ENCODE results near the gene ELOVL5. TPM values are rescaled to one million over a fixed set of nuclear protein-coding genes. Genes with fewer than 3 reads are reported as not detected.
"Not testable (repeated sequence)": the region's sequence is repeated elsewhere in the genome, so short reads cannot be mapped to it uniquely, and the experiment has no call there.

The ELOVL5 gene
- total RNA-seq, 4 donors from 2014 or later = 12.4 to 50.0 (median 33.2) TPM

DNA sequence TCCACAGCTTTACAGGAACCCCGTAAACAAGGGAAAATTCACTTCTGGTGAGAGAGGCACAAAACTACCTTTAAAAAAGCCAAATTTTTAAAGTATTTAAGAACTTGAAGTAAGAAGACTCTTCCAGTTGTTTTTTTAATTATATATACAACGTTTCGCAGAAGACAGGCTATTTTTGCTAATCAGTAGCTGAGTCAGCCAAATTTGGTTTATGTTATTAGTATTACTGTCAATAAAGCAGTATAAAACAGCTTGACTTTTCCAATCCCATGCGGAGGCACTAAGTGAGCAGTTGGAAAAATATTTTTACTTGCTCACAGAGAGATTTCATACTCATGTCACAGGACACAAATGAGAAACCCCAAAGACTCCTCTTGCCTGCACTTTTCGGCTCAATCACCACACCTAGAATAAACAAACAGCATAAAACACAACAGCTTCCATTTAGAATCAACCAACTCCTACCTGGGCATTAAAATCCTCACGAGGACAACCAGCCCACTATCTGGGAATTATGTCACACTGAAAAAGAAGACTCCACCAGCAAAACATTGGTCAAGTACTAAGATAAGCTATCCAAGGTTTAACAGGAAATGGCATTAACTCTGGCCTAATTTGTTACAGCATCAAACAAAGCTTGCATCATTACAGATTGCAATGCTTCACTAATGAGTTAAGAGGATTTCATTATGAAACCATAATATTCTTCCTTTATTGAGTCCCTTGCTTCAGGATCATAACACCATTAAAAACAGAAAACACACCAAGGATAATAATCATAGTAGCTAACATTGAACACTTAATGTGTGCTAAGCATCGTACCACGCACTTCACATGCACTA is 26.3 kb downstream of the ELOVL5 start:
- peaks cover 26 to 69% (median 33%) of the 10 kb centered on the region in 3 donors for H3K4me1 ChIP-seq
- no peak for TF ChIP-seq CTCF (IDR thresholded peaks at IDR 0.05)
- no peak for TF ChIP-seq POLR2A (IDR thresholded peaks at IDR 0.05)
- peak overlapping the region; percentile 29 to 78 (median 66) for H3K27ac ChIP-seq
- intact Hi-C loops (cut with DNase I) = no loop called here
- WGBS, 2 donors = 46 to 59% methylated on average over 8 of the region's 8 CpGs
- no peaks in the 10 kb centered on the region for H3K9me3 ChIP-seq
- DNase-seq = no peak
- no peaks in the 10 kb centered on the region for H3K27me3 ChIP-seq
- H3K4me3 ChIP-seq = no peak overlapping the region
- no peaks in the 10 kb centered on the region for H3K36me3 ChIP-seq

DNA sequence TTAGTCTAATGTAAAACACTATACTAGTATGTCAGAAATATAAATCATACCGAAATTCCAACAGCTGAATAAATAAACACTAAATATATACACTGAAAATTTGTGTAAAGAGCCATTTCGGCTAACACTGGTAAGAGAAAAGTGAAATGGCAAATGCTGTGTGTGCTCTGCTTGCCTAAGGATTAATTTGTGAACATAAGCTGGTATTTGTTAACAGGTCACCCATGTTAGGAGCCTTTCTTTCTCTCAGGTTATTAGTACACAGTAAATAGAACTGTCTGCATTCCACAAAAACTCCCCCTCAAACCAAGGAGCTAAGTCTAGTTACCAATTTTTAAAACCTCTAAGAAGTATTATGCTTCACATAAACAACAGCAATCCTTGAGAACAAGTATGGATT is 27.0 kb downstream of the ELOVL5 start:
- intact Hi-C loops (cut with DNase I) = no loop called here

GRCh38 chr6:53320964-53321363 is 27.8 kb downstream of the ELOVL5 start:
- DNase-seq = no peak
- Histone ChIP-seq H3K27ac (peak overlapping the region in 2 of 4 donors; percentile 73 to 78), H3K27me3 (no peaks in the 10 kb centered on the region), H3K4me3 (no peak overlapping the region), H3K4me1 (peaks cover 17 to 56% (median 25%) of the 10 kb centered on the region in 3 donors), H3K36me3 (no peaks in the 10 kb centered on the region), H3K9me3 (no peaks in the 10 kb centered on the region)
- TF ChIP-seq CTCF (IDR thresholded peaks at IDR 0.05) (no peak), POLR2A (IDR thresholded peaks at IDR 0.05) (no peak)
- WGBS, 2 donors = 78 to 82% methylated on average over 5 of the region's 5 CpGs
- intact Hi-C loops (cut with DNase I) = no loop called here

More for the DNA sequence above, 27.0 kb downstream of the ELOVL5 start:
- DNase-seq = no peak
- H3K4me3 ChIP-seq = no peak overlapping the region
- no peaks in the 10 kb centered on the region for H3K27me3 ChIP-seq
- WGBS, 2 donors = 45 to 70% methylated on average over 2 of the region's 2 CpGs
- no peaks in the 10 kb centered on the region for H3K9me3 ChIP-seq
- peak overlapping the region in 3 of 4 donors; percentile 29 to 78 (median 73) for H3K27ac ChIP-seq
- no peaks in the 10 kb centered on the region for H3K36me3 ChIP-seq
- peaks cover 22 to 62% (median 26%) of the 10 kb centered on the region in 3 donors for H3K4me1 ChIP-seq
- TF ChIP-seq POLR2A (IDR thresholded peaks at IDR 0.05) (no peak), CTCF (IDR thresholded peaks at IDR 0.05) (no peak)

- H3K27me3 ChIP-seq = no peaks in the 10 kb centered on the region
- no peak overlapping the region for H3K4me3 ChIP-seq
- no peaks in the 10 kb centered on the region for H3K36me3 ChIP-seq
- intact Hi-C loops (cut with DNase I) = no loop called here
- TF ChIP-seq CTCF (IDR thresholded peaks at IDR 0.05) = no peak
- no peak for TF ChIP-seq POLR2A (IDR thresholded peaks at IDR 0.05)
- H3K9me3 ChIP-seq = no peaks in the 10 kb centered on the region
- 92 to 94% methylated on average over 5 of the region's 5 CpGs for WGBS, 2 donors
- DNase-seq = no peak
- peaks cover 12 to 64% (median 26%) of the 10 kb centered on the region in 3 donors for H3K4me1 ChIP-seq
- no peak overlapping the region for H3K27ac ChIP-seq
These were observed 30.3 kb downstream of the ELOVL5 start for GRCh38 chr6:53318429-53318828.

- Histone ChIP-seq H3K9me3 (no peaks in the 10 kb centered on the region), H3K27ac (no peak overlapping the region), H3K4me3 (no peak overlapping the region), H3K4me1 (peaks cover 10 to 61% (median 26%) of the 10 kb centered on the region in 3 donors), H3K36me3 (no peaks in the 10 kb centered on the region), H3K27me3 (no peaks in the 10 kb centered on the region)
- TF ChIP-seq CTCF (IDR thresholded peaks at IDR 0.05) (no peak), POLR2A (IDR thresholded peaks at IDR 0.05) (no peak)
- DNase-seq = no peak
- intact Hi-C loops (cut with DNase I) = no loop called here
- WGBS, 2 donors = 78 to 92% methylated on average over 2 of the region's 2 CpGs
These were observed 30.9 kb downstream of the ELOVL5 start for GRCh38 chr6:53317861-53318260.

GRCh38 chr6:53317299-53317698 is 31.5 kb downstream of the ELOVL5 start:
- H3K27me3 ChIP-seq; H3K9me3 ChIP-seq; H3K4me3 ChIP-seq; H3K36me3 ChIP-seq; H3K27ac ChIP-seq; DNase-seq; intact Hi-C loops (cut with DNase I): not testable (repeated sequence)
- 88 to 89% methylated on average over 8 of the region's 8 CpGs for WGBS, 2 donors
- H3K4me1 ChIP-seq = peaks cover 5 to 60% (median 21%) of the 10 kb centered on the region in 3 donors
